ENCODE measurements around the gene B4GALNT3. TPM values are rescaled to one million over a fixed set of nuclear protein-coding genes. Genes with fewer than 3 reads are reported as not detected.

Gene B4GALNT3
- total RNA-seq, 2 experiments from 2014 or later, result 3.4 to 5.4 TPM

DNA sequence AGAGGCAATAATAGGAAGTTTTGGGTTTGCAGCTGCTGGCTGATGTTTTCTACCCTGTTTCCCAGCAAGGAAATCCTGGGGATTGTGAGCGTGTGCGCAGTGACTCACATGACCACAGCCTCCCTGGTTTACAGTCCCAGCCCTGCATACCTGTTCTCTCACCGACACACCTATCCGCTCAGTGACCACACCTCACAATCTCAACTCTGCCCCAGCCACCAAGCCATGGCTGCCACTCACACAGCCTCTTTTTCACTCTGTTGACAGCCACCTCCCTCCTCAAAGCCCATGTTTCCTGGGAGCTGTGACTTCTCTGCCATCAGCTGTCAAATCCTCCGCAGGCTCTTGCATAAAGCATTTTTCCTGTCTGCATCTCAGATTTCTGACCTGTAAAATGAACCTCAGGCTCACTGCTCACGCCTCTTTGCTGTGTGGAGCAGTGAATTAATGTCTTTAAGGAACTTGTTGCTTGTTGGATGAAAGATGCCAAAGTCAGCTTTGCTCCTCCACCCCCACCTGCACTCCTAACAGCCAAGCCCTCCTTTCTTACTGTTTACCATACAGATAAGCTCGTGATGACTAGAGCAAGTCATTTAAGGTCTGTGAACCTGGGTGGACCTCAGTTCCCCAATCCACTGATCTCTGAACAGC lies 43.5 kb downstream of the B4GALNT3 start:
- Histone ChIP-seq H3K27ac (ENCODE audit: low read depth, low read length, poor library complexity, severe bottlenecking) (no peak overlapping the region), H2AFZ (ENCODE audit: low read length) (peak overlapping the region; percentile 16; the same call in 1 of the 2 replicates), H3K79me2 (ENCODE audit: insufficient read depth, low read depth, low read length) (no peaks in the 10 kb centered on the region), H3K4me1 (ENCODE audit: insufficient read depth, low read length, poor library complexity, severe bottlenecking) (peaks cover 27% of the 10 kb centered on the region), H3K4me2 (ENCODE audit: low read length) (no peak overlapping the region), H4K20me1 (ENCODE audit: insufficient read depth, low read length) (no peaks in the 10 kb centered on the region), H3K4me3 (ENCODE audit: low read depth, low read length, poor library complexity, severe bottlenecking) (no peak overlapping the region), H3K9me2 (ENCODE audit: insufficient read depth, low read length) (no peaks in the 10 kb centered on the region), H3K36me3 (ENCODE audit: insufficient read depth, low read length) (no peaks in the 10 kb centered on the region), H3K9me3 (ENCODE audit: low read length) (no peaks in the 10 kb centered on the region)
- intact Hi-C loops (cut with micrococcal nuclease; ENCODE audit: unreplicated experiment), result no loop called here
- no peak for TF ChIP-seq EZH2phosphoT487 (IDR thresholded peaks at IDR 0.05; ENCODE audit: borderline replicate concordance, low read depth, low read length)
- TF ChIP-seq, protein P1, sequence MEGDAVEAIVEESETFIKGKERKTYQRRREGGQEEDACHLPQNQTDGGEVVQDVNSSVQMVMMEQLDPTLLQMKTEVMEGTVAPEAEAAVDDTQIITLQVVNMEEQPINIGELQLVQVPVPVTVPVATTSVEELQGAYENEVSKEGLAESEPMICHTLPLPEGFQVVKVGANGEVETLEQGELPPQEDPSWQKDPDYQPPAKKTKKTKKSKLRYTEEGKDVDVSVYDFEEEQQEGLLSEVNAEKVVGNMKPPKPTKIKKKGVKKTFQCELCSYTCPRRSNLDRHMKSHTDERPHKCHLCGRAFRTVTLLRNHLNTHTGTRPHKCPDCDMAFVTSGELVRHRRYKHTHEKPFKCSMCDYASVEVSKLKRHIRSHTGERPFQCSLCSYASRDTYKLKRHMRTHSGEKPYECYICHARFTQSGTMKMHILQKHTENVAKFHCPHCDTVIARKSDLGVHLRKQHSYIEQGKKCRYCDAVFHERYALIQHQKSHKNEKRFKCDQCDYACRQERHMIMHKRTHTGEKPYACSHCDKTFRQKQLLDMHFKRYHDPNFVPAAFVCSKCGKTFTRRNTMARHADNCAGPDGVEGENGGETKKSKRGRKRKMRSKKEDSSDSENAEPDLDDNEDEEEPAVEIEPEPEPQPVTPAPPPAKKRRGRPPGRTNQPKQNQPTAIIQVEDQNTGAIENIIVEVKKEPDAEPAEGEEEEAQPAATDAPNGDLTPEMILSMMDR (conservative IDR thresholded peaks at IDR 0.05; ENCODE audit: low read length), result no peak
- ChIA-PET CTCF (ENCODE audit: unreplicated experiment) (no interaction called here), POLR2A (no interaction called here)
- no peak for DNase-seq (ENCODE audit: low spot score)
- BruUV-seq (replicated peaks), result no TSS peak

DNA sequence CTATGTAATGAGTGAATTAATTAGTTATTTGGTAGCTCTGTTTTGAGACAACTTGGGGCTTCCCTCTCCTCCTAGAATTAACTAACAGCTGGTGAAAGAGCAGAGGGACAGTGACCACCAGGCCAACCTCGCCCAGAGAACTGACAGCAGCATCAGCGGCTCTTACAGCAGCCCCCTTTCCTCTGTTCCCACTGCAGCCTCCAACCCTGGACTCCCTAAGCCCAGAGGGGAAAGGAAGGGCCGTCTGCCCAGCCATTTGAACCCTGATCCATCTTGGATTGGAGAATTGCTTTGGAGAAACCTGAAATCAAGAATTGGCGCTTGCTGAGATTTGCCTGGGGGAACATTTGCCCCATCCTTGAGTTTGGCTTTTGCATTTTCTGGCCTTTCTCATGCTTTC lies 45.5 kb downstream of the B4GALNT3 start:
- Histone ChIP-seq H3K9me3 (ENCODE audit: low read length) (no peaks in the 10 kb centered on the region), H2AFZ (ENCODE audit: low read length) (no peak overlapping the region), H3K27ac (ENCODE audit: low read depth, low read length, poor library complexity, severe bottlenecking) (no peak overlapping the region), H3K4me1 (ENCODE audit: insufficient read depth, low read length, poor library complexity, severe bottlenecking) (peaks cover 45% of the 10 kb centered on the region), H3K79me2 (ENCODE audit: insufficient read depth, low read depth, low read length) (no peaks in the 10 kb centered on the region), H3K4me2 (ENCODE audit: low read length) (no peak overlapping the region), H3K9me2 (ENCODE audit: insufficient read depth, low read length) (no peaks in the 10 kb centered on the region), H3K4me3 (ENCODE audit: low read depth, low read length, poor library complexity, severe bottlenecking) (no peak overlapping the region), H3K36me3 (ENCODE audit: insufficient read depth, low read length) (no peaks in the 10 kb centered on the region), H4K20me1 (ENCODE audit: insufficient read depth, low read length) (no peaks in the 10 kb centered on the region)
- no peak for TF ChIP-seq EZH2phosphoT487 (IDR thresholded peaks at IDR 0.05; ENCODE audit: borderline replicate concordance, low read depth, low read length)
- TF ChIP-seq, protein P1 (conservative IDR thresholded peaks at IDR 0.05; ENCODE audit: low read length), result no peak
- ChIA-PET POLR2A (no interaction called here), CTCF (ENCODE audit: unreplicated experiment) (no interaction called here)
- no peak for DNase-seq (ENCODE audit: low spot score)
- intact Hi-C loops (cut with micrococcal nuclease; ENCODE audit: unreplicated experiment), result no loop called here
- no TSS peak for BruUV-seq (replicated peaks)

DNA sequence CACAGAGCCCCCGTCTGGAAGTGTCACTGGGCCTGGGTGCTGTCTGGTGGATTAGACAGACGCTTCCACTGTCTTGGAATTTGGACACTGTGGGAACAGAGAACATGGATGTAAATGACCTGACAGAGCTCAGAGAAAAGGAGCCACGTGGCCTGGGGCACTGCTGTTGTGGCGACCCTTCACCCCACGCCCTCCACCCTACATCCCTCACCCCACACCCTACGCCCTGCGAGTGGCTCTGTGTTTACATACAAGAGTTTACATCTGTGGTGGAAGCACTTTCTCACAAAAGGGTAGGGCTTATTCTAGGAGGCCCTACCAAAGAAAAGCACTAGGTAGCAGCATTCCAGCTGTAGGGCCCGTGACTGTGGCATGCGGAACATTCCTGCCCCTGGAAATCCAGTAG lies 47.7 kb downstream of the B4GALNT3 start:
- H3K4me1 ChIP-seq (ENCODE audit: insufficient read depth, low read length, poor library complexity, severe bottlenecking), result peaks cover 52% of the 10 kb centered on the region
- H3K36me3 ChIP-seq (ENCODE audit: insufficient read depth, low read length), result no peaks in the 10 kb centered on the region
- CTCF ChIA-PET (ENCODE audit: unreplicated experiment), result no interaction called here
- H3K27ac ChIP-seq (ENCODE audit: low read depth, low read length, poor library complexity, severe bottlenecking), result no peak overlapping the region
- no peaks in the 10 kb centered on the region for H3K9me3 ChIP-seq (ENCODE audit: low read length)
- no TSS peak for BruUV-seq (replicated peaks)
- TF ChIP-seq, protein P1 (conservative IDR thresholded peaks at IDR 0.05; ENCODE audit: low read length), result no peak
- TF ChIP-seq EZH2phosphoT487 (IDR thresholded peaks at IDR 0.05; ENCODE audit: borderline replicate concordance, low read depth, low read length), result no peak
- intact Hi-C loops (cut with micrococcal nuclease; ENCODE audit: unreplicated experiment), result no loop called here
- no peaks in the 10 kb centered on the region for H4K20me1 ChIP-seq (ENCODE audit: insufficient read depth, low read length)
- no peak overlapping the region for H3K4me2 ChIP-seq (ENCODE audit: low read length)
- DNase-seq (ENCODE audit: low spot score), result no peak
- H2AFZ ChIP-seq (ENCODE audit: low read length), result no peak overlapping the region
- no peak overlapping the region for H3K4me3 ChIP-seq (ENCODE audit: low read depth, low read length, poor library complexity, severe bottlenecking)
- POLR2A ChIA-PET, result interaction anchor here (1.2 to 1.3 kb wide), 2 partner anchors 11 to 12 kb away, joined by 3 to 4 read pairs; no protein-coding TSS in a partner anchor
- no peaks in the 10 kb centered on the region for H3K9me2 ChIP-seq (ENCODE audit: insufficient read depth, low read length)
- H3K79me2 ChIP-seq (ENCODE audit: insufficient read depth, low read depth, low read length), result no peaks in the 10 kb centered on the region

All from OCI-LY7 (cell line).